Stimulated activated naive CD8-positive, alpha-beta T cell treated with anti-CD3 and anti-CD28 coated beads, Interleukin-15, Interleukin-2, amounts not matched to agents 100 ng/mL and 50 ng/mL, for 24 hours (primary cell): Measurements from ENCODE around the gene AIFM3.

Source experiments
- H3K27ac Mint-ChIP-seq: one replicate; pipeline ENCODE4 v1.8.0; 2021; ENCODE audit warnings: mild to moderate bottlenecking, mixed read lengths
- H3K27me3 Mint-ChIP-seq: one replicate; pipeline ENCODE4 v1.8.0; 2021; ENCODE audit warnings: mixed read lengths
- H3K36me3 Mint-ChIP-seq: one replicate; pipeline ENCODE4 v1.8.0; 2021; ENCODE audit warnings: low read depth, mixed read lengths
- H3K4me1 Mint-ChIP-seq: one replicate; pipeline ENCODE4 v1.8.0; 2021; ENCODE audit warnings: low read depth, mixed read lengths
- H3K4me3 Mint-ChIP-seq: one replicate; pipeline ENCODE4 v1.8.0; 2021; ENCODE audit warnings: mild to moderate bottlenecking, mixed read lengths
- H3K9me3 Mint-ChIP-seq: one replicate; pipeline ENCODE4 v1.8.0; 2021; ENCODE audit warnings: mixed read lengths

Gene AIFM3

DNA sequence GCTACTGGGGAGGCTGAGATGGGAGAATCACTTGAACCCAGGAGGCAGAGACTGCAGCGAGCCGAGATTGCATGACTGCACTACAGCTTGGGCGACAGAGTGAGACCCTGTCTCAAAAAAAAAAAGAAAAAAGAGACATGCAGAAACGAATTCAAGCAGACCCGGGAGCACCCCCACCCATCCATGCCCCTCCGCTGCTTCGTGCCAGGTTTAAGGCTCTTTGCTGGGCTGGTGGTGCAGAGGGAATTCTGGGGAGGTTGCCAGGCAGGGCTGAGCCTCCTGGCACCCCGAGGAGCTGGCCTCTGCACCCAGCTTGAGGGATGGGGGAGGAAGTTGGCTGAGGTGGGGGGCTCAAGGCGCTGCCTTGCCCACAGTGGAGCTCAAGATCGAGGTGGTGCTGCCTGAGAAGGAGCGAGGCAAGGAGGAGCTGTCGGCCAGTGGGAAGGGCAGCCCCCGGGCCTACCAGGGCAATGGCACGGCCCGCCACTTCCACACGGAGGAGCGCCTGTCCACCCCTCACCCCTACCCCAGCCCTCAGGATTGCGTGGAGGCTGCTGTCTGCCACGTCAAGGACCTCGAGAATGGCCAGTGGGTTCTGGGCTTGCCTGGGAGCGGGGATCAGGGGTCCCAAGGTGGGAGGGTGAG is 6.0 kb downstream of the AIFM3 start:
- no peaks in the 10 kb centered on the region for H3K27me3 Mint-ChIP-seq
- H3K36me3 Mint-ChIP-seq, result no peaks in the 10 kb centered on the region
- no peak overlapping the region for H3K27ac Mint-ChIP-seq
- H3K4me1 Mint-ChIP-seq, result peaks cover 3% of the 10 kb centered on the region
- H3K9me3 Mint-ChIP-seq, result no peaks in the 10 kb centered on the region
- H3K4me3 Mint-ChIP-seq, result no peak overlapping the region

DNA sequence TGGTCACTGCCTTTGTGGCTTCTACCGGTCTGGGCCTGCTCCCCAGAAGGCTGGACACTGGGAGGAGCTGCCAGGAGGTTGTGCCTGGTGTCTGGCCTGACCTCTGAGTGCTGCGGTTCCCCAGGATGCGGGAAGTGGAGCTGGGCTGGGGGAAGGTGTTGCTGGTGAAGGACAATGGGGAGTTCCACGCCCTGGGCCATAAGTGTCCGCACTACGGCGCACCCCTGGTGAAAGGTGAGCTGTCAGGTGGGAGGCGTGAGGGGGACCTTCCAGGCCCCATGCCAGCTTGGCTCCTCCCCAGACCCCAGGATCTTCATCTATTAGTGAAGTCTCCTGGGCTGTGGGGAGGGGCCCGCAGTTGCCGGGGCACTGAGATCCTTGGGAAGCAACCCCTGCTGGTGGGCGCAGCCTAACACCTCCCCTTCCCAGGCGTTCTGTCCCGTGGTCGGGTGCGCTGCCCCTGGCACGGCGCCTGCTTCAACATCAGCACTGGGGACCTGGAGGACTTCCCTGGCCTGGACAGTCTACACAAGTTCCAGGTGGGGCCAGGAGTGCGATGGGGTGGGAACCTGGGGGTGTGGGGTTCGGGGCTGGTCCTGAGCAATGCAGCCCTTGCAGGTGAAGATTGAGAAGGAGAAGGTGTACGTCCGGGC is 6.7 kb downstream of the AIFM3 start:
- Mint-ChIP-seq H3K4me3 (no peak overlapping the region), H3K36me3 (no peaks in the 10 kb centered on the region), H3K4me1 (peaks cover under 1% of the 10 kb centered on the region), H3K9me3 (peaks cover under 1% of the 10 kb centered on the region), H3K27me3 (peaks cover 2% of the 10 kb centered on the region), H3K27ac (no peak overlapping the region)

GRCh38 chr22:20974336-20974955 is 7.4 kb downstream of the AIFM3 start:
- Mint-ChIP-seq H3K4me1 (peaks cover 7% of the 10 kb centered on the region), H3K27me3 (peaks cover 4% of the 10 kb centered on the region), H3K36me3 (no peaks in the 10 kb centered on the region), H3K4me3 (no peak overlapping the region), H3K9me3 (peaks cover 4% of the 10 kb centered on the region), H3K27ac (no peak overlapping the region)

DNA sequence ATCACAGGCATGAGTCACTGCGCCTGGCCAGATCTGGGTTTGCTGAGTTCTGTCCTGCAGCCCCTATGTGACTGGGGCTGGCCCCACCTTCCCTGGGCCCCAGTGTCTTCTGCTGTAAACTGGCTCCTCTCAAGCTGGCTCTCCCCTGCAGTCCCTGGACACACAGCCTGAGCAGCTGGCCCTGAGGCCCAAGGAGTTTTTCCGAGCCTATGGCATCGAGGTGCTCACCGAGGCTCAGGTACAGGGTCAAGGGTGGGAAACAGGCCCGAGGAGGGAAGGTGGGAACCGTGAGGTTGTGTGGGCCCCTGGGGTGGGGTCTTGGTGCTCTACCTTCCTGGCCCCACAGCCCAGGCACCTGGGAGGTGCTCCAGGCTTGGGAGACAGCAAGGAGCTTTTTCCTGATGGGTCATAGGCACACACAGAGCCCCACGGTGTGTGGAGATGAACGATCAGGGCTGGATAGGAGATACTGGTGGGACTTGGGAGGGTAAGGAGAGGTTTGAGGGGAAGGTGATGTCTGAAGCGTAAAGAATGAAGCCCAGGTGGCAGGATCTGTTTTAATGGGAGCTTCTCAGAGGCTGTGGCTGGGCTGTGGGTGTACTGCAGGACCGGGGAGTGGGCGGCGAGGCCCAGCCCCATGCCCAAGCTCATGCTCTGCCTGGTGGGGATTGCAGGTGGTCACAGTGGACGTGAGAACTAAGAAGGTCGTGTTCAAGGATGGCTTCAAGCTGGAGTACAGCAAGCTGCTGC is 8.7 kb downstream of the AIFM3 start:
- Mint-ChIP-seq H3K4me3 (no peak overlapping the region), H3K27ac (no peak overlapping the region), H3K9me3 (peaks cover 4% of the 10 kb centered on the region), H3K36me3 (no peaks in the 10 kb centered on the region), H3K27me3 (peaks cover 4% of the 10 kb centered on the region), H3K4me1 (peaks cover 20% of the 10 kb centered on the region)

- no peak overlapping the region for H3K4me3 Mint-ChIP-seq
- H3K36me3 Mint-ChIP-seq, result no peaks in the 10 kb centered on the region
- peaks cover 4% of the 10 kb centered on the region for H3K9me3 Mint-ChIP-seq
- no peak overlapping the region for H3K27ac Mint-ChIP-seq
- H3K4me1 Mint-ChIP-seq, result peaks cover 27% of the 10 kb centered on the region
- peaks cover 4% of the 10 kb centered on the region for H3K27me3 Mint-ChIP-seq
Observed at GRCh38 chr22:20976291-20976877, 9.3 kb downstream of the AIFM3 start.

GRCh38 chr22:20977019-20977418 is 10.0 kb downstream of the AIFM3 start:
- H3K4me1 Mint-ChIP-seq, result peaks cover 29% of the 10 kb centered on the region
- no peaks in the 10 kb centered on the region for H3K36me3 Mint-ChIP-seq
- H3K4me3 Mint-ChIP-seq, result no peak overlapping the region
- no peak overlapping the region for H3K27ac Mint-ChIP-seq
- H3K9me3 Mint-ChIP-seq, result peaks cover 4% of the 10 kb centered on the region
- H3K27me3 Mint-ChIP-seq, result peaks cover 4% of the 10 kb centered on the region

- Mint-ChIP-seq H3K27me3 (peaks cover 4% of the 10 kb centered on the region), H3K9me3 (peaks cover 4% of the 10 kb centered on the region), H3K4me3 (no peak overlapping the region), H3K27ac (no peak overlapping the region), H3K36me3 (no peaks in the 10 kb centered on the region), H3K4me1 (peaks cover 31% of the 10 kb centered on the region)
Observed at GRCh38 chr22:20977516-20978170, 10.6 kb downstream of the AIFM3 start.

DNA sequence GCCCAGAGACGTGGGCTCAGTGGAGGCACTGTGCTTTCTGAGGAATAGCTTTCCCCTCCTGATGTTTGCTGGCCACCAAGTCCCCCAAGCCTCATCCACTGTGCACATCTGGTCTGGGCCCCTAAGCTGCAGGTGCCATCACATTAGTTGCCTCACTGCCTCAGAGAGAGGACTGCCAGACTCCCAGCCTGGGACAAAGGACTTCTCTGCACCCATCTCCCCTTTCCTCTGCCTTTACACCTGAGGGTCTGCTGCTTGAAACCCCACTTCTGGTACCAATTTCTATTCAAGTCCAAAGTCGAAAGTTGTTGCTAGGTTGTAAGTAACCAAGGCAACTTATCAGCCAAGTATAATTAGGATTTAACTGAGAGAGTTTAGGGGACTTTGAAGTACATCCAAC is 11.4 kb downstream of the AIFM3 start:
- Mint-ChIP-seq H3K27ac (no peak overlapping the region), H3K36me3 (no peaks in the 10 kb centered on the region), H3K4me1 (peaks cover 39% of the 10 kb centered on the region), H3K27me3 (peaks cover 4% of the 10 kb centered on the region), H3K4me3 (no peak overlapping the region), H3K9me3 (peaks cover 4% of the 10 kb centered on the region)

GRCh38 chr22:20979243-20979809 is 12.3 kb downstream of the AIFM3 start:
- peaks cover 4% of the 10 kb centered on the region for H3K9me3 Mint-ChIP-seq
- peaks cover 6% of the 10 kb centered on the region for H3K36me3 Mint-ChIP-seq
- peak overlapping the region; percentile 62 for H3K4me3 Mint-ChIP-seq
- H3K27me3 Mint-ChIP-seq, result peaks cover 4% of the 10 kb centered on the region
- H3K27ac Mint-ChIP-seq, result peak overlapping the region; percentile 70
- H3K4me1 Mint-ChIP-seq, result peaks cover 46% of the 10 kb centered on the region

DNA sequence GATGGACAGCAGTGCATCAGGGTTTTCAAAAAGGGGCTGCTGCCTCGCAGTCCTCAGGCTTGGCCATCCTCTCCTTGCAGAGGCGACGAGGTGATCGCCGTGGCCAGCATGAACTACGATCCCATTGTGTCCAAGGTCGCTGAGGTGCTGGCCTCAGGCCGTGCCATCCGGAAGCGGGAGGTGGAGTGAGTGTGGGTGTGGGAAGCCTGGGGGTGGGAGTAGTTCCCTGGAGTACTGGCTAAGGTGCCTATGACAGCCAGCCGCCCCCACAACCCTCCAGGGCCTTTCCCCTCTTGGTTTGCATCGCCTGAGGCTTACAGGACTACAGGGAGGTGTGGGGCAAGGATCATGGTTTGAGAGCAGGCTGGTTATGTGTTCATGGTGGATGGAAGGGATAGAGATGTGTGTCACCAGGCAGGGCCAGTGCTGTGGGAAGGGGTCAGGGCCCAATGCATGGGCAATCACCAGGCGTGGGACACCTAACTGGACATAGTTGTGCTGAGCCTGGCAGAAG is 12.9 kb downstream of the AIFM3 start:
- Mint-ChIP-seq H3K9me3 (peaks cover 4% of the 10 kb centered on the region), H3K4me1 (peaks cover 46% of the 10 kb centered on the region), H3K36me3 (peaks cover 6% of the 10 kb centered on the region), H3K27ac (no peak overlapping the region), H3K27me3 (peaks cover 4% of the 10 kb centered on the region), H3K4me3 (no peak overlapping the region)

DNA sequence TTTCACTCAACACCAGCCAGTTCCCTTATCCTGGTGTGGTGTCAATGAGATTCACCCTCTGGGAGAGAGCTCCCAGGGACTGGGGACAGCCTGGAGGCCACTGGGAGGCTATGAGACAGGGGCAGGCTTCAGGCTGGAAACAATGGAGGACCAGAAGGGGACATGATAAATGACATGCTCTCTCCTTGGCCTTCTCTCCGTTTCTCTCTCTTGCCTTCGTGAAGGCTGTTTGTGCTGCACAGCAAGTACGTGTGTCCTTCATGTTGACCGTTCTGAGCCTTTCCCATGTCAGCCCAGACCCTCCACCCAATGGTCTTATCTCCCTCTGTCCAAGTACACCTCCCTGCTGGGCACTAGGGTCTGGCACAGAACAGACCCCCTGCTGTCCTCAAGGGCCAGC is 13.5 kb downstream of the AIFM3 start:
- Mint-ChIP-seq H3K4me1 (peaks cover 46% of the 10 kb centered on the region), H3K9me3 (peaks cover 4% of the 10 kb centered on the region), H3K4me3 (peak overlapping the region; percentile 99), H3K27me3 (peaks cover 4% of the 10 kb centered on the region), H3K36me3 (peaks cover 7% of the 10 kb centered on the region), H3K27ac (no peak overlapping the region)

DNA sequence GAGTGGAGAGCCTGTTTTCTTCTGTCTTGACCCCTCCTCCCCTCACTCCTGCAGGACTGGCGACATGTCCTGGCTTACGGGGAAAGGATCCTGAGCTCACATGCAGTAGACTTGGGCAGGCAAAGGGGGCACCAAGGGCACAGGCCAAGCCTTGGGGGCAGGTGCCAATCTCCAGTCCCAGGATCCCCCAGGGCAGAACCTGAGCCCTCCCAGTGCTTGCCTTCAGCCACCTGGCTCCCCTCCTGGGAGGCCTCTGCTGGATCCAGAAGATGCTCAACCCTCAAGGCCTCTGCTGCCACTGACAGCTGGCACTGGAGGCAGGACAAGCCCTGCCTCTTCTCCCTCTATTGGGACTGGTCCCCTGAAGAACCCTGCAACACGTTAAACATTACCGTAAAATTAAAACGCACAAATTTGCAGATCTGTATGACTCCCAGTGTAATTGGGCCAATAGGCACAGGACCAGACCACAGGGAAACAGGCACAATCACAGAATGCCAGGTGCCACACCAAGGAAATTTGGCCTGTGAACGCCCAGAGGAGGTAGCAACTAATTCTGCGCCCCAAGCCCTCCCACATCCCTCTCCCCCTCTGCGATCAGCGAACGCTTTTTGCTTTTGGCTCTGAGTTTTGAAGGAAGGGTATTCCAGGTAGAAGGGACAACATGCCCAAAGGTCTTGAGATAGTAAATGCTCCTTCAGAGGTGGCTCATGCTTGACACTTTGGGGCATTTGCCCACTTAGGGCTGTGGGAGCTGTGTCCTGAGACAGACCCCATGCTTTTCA is 14.1 kb downstream of the AIFM3 start:
- peak overlapping the region; percentile 99 for H3K4me3 Mint-ChIP-seq
- H3K36me3 Mint-ChIP-seq, result peaks cover 13% of the 10 kb centered on the region
- H3K9me3 Mint-ChIP-seq, result peaks cover 4% of the 10 kb centered on the region
- H3K4me1 Mint-ChIP-seq, result peaks cover 46% of the 10 kb centered on the region
- peaks cover 4% of the 10 kb centered on the region for H3K27me3 Mint-ChIP-seq
- peak overlapping the region; percentile 93 for H3K27ac Mint-ChIP-seq

GRCh38 chr22:20981787-20982562 is 14.9 kb downstream of the AIFM3 start, which contains the start of gene LZTR1:
Gene LZTR1, plus strand, starts transcription at chr22:20982297. Its CDS starts 75 bp downstream, at chr22:20982372.
- Mint-ChIP-seq H3K36me3 (peaks cover 20% of the 10 kb centered on the region), H3K4me3 (peak within 1 kb of the TSS; percentile 99), H3K27me3 (peaks cover 4% of the 10 kb centered on the region), H3K9me3 (peaks cover 4% of the 10 kb centered on the region), H3K4me1 (peaks cover 46% of the 10 kb centered on the region), H3K27ac (peak within 1 kb of the TSS; percentile 94)
